ENCODE results near the gene JCHAIN. TPM values are rescaled to one million over a fixed set of nuclear protein-coding genes. Genes with fewer than 3 reads are reported as not detected.
"Not testable (repeated sequence)": the region's sequence is repeated elsewhere in the genome, so short reads cannot be mapped to it uniquely, and the experiment has no call there.

Gene JCHAIN
- total RNA-seq, 2 donors from 2014 or later, result 0.49 TPM; not detected in 1

DNA sequence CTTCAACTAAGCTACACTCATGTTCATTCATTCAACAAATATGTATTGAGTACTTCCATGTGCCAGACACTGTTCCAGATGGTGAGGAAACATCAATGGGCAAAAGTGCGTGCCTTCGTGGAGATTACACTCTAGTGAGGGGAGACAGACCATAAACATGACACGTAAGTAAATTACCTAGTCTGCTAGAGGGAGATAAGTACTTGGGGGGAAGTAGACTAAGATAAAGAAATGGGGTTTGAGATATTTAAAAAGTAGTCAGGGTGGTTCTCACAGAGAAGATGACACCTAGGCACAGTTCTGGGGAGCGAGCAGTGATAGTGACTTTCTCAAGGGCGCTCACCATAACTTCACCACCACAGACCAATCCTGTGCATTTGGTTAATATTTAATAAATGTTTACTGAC is 11.7 kb downstream of the JCHAIN start:
- Mint-ChIP-seq H3K27ac (no peak overlapping the region), H3K36me3 (ENCODE audit: insufficient read depth in 2 of 2) (no peaks in the 10 kb centered on the region), H3K4me3 (no peak overlapping the region), H3K27me3 (ENCODE audit: low read depth) (no peaks in the 10 kb centered on the region), H3K9me3 (no peaks in the 10 kb centered on the region), H3K4me1 (ENCODE audit: low read depth) (no peaks in the 10 kb centered on the region)
- no peak for DNase-seq
- ATAC-seq (replicated peaks in 1 of 2), result no peak

DNA sequence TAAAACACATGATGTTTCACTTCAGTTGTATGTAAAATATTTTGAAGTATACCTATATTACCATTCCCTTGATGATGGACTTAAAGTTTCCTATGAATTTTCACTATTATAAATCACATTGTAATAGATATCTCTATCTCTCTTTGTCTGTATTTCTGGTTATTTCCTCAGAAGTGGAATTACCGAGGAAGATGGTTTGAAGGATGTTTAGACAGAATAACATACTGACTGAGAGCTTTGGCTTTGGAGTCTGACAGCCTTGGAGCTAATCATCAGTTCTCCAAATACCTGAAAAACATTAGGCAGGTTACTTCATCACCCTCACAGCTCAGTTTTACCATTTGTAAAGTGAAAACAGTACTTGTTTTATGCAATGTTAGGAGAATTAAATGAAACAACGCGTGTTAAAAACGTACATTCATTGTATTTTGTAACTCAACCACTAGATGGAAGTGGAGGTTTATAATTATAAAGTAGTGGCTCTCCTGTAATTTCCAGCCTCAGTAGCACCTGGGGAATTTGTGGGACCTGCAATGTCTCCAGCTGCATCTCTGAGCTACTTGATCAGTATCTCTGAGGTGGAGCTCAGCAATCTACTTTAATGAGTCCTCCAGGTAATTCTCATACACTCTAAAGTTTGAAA is 14.3 kb downstream of the JCHAIN start:
- H3K4me3 Mint-ChIP-seq, result no peak overlapping the region
- peak overlapping the region; percentile 17 for H3K27ac Mint-ChIP-seq
- H3K9me3 Mint-ChIP-seq, result no peaks in the 10 kb centered on the region
- no peaks in the 10 kb centered on the region for H3K36me3 Mint-ChIP-seq (ENCODE audit: insufficient read depth in 2 of 2)
- H3K4me1 Mint-ChIP-seq (ENCODE audit: low read depth), result no peaks in the 10 kb centered on the region
- ATAC-seq (replicated peaks in 1 of 2) (peak in 1 of 2 donors; percentile 53), DNase-seq (no peak)
- no peaks in the 10 kb centered on the region for H3K27me3 Mint-ChIP-seq (ENCODE audit: low read depth)

DNA sequence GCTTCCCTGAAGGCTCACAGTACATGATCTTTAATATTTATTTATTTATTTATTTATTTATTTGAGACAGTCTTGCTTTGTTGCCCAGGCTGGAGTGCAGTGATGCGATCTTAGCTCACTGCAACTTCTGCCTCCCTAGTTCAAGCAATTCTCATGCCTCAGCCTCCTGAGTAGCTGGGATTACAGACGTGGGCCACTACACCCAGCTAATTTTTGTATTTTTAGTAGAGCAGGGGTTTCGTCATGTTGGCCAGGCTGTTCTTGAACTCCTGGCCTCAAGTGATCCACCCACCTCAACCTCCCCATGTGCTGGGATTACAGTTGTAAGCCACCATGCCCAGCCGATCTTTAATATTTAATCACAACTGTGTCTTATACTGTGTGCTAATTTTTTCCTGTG is 15.6 kb downstream of the JCHAIN start:
- H3K27me3 Mint-ChIP-seq (ENCODE audit: low read depth); ATAC-seq (replicated peaks in 1 of 2); H3K36me3 Mint-ChIP-seq (ENCODE audit: insufficient read depth in 2 of 2): not testable (repeated sequence)

DNA sequence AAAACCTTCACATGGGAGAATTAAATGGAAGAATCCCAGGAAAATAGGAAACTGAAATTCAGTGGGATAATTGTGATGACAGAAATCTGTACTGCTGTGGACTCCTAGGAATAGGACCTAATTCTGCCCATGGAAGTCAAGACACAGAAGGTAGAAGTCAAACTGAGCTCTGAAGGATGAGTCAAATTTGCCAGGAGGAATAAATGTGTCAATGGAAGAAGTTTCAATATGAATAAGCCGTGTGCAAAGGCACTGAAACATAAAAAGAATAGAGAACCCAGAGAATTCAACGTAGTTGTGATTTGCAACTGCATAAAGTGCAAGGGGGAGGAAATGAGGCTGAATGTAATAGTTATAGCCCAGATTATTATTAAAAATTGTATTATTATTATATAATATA is 26.1 kb downstream of the JCHAIN start:
- peak; percentile 39 to 85 for ATAC-seq (replicated peaks in 1 of 2)

More for the DNA sequence above, 15.6 kb downstream of the JCHAIN start:
- H3K27ac Mint-ChIP-seq; DNase-seq; H3K4me1 Mint-ChIP-seq (ENCODE audit: low read depth); H3K9me3 Mint-ChIP-seq; H3K4me3 Mint-ChIP-seq: not testable (repeated sequence)

DNA sequence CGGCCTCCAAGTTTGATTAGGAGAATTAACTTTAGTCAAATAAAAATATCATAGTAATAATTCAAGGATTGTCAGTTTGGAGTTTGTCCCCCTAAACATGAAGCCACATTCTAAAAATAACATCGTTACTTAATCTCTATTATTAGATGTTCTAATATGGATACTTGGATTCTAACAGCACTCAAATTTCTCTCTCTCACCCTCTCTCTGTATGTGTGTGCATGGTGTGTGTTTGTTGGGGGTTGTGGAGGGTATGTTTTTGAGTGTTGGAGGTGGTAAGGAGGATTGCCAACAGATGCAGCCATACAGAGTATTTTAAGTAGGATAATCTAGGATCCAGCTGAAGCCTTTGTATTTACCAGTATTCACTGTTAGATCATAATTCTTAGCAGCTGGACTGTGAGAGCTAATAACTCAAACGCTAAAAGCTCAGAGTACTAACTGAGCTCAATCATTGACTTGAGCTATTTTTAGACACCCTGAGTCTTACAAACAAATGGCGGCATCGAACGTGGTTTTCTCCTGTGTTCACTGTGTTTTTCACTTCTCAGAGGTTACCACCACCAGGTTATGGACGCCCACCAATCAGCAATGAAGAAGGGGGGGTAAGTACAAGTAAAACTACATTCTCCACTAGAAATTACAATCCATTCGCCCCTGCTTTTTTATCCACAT is 28.9 kb downstream of the JCHAIN start:
- DNase-seq (no peak), ATAC-seq (replicated peaks in 1 of 2) (no peak)
- Mint-ChIP-seq H3K4me1 (ENCODE audit: low read depth) (peaks cover 16% of the 10 kb centered on the region), H3K9me3 (no peaks in the 10 kb centered on the region), H3K27ac (no peak overlapping the region), H3K4me3 (no peak overlapping the region), H3K36me3 (ENCODE audit: insufficient read depth in 2 of 2) (no peaks in the 10 kb centered on the region), H3K27me3 (ENCODE audit: low read depth) (no peaks in the 10 kb centered on the region)

More for the DNA sequence above, 26.1 kb downstream of the JCHAIN start:
- no peaks in the 10 kb centered on the region for H3K36me3 Mint-ChIP-seq (ENCODE audit: insufficient read depth in 2 of 2)
- no peaks in the 10 kb centered on the region for H3K27me3 Mint-ChIP-seq (ENCODE audit: low read depth)
- no peak for DNase-seq
- peaks cover 16% of the 10 kb centered on the region for H3K4me1 Mint-ChIP-seq (ENCODE audit: low read depth)
- H3K4me3 Mint-ChIP-seq, result peak overlapping the region in 1 of 2 donors; percentile 26
- H3K9me3 Mint-ChIP-seq, result no peaks in the 10 kb centered on the region
- H3K27ac Mint-ChIP-seq, result peak overlapping the region; percentile 83

DNA sequence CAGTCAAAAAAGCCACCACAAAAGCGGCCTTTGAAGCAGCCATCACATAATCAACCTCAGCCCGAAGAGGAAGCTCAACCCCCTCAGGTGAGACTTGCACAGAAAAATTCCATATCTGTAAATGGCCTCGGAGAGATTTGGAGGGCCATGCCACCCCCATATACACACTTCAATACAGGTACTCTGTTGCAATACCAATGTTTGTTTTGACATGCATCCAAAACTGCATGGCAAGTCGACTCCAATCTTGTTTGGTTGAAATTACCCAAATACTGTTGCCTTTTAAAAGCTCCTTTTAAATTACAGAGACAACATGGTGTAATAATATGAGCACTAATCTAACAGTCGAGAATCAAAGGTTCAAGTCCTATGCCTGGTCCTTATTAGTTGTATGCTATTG is 31.8 kb downstream of the JCHAIN start:
- Mint-ChIP-seq H3K4me3 (no peak overlapping the region), H3K4me1 (ENCODE audit: low read depth) (peaks cover 7% of the 10 kb centered on the region), H3K9me3 (no peaks in the 10 kb centered on the region), H3K27ac (no peak overlapping the region), H3K27me3 (ENCODE audit: low read depth) (no peaks in the 10 kb centered on the region), H3K36me3 (ENCODE audit: insufficient read depth in 2 of 2) (no peaks in the 10 kb centered on the region)
- ATAC-seq (replicated peaks in 1 of 2), result no peak
- no peak for DNase-seq

DNA sequence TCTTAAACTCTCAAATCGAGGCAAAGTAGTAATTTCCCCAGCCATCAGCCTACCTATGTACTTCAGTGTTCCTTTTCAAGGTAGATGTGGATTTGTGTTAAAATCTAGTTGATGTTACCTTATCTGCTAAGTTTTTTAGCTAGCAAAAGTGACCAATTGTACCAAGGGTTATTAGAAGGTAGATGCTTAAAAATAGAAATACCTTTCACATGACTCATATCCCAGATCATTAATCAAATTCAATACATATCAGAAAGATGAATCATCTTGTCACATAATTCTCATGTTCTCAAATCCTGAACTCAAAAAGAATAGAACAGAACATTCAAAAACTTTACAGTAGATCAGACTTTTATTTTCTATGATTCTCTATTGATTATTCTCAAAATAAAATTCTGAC is 34.3 kb downstream of the JCHAIN start:
- Mint-ChIP-seq H3K9me3 (no peaks in the 10 kb centered on the region), H3K27ac (no peak overlapping the region)

DNA sequence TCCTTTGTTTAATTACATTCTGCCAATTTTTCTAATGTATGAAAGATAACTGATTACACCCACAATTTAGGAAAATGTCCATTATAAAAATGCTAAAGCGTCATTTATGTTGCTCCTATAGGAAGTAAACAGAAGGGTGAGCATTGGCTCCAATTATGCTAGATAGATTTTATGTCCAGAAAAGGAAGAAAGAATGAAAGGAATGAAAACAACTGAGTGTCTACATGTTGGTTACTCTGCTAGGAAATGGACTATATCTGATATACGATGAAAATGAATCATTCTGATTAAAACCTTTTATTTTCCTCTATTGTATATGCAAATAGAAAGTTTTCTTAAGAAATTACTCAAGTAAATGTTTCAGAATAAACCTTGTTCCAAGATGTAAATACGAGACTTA is 36.1 kb downstream of the JCHAIN start:
- H3K4me3 Mint-ChIP-seq, result no peak overlapping the region

More for the DNA sequence above, 34.3 kb downstream of the JCHAIN start:
- H3K4me1 Mint-ChIP-seq (ENCODE audit: low read depth), result peaks cover 14% of the 10 kb centered on the region
- H3K27me3 Mint-ChIP-seq (ENCODE audit: low read depth), result no peaks in the 10 kb centered on the region
- DNase-seq (no peak), ATAC-seq (replicated peaks in 1 of 2) (no peak)
- H3K4me3 Mint-ChIP-seq, result no peak overlapping the region
- H3K36me3 Mint-ChIP-seq (ENCODE audit: insufficient read depth in 2 of 2), result no peaks in the 10 kb centered on the region

DNA sequence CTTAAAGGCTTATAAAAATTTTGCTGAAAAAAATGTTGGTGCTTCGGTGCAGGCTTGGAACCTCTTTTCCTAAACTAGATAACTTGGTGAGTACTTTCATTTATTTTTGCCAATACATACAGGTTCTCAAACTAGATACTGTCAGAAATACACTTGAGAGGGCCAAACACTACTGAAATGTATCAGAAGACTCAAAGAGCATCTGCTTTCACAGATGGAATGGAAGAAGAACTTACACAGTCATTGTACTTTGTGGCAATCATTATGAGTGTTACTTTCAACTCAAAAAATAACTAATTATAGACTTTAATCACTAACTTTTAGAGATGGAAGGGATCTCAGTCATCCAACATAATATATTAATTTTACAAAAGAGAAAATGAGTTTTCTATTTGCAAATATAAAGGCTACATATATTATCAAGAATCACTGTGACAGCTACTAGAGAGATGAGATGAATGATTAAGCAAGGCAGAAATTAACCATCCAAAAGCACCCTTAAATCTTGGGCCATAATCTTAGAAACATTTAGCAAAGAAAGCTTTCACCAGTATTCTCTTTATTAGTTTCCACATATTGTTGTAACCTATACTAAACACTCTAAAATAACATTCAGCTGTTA is 36.7 kb downstream of the JCHAIN start:
- DNase-seq (no peak), ATAC-seq (replicated peaks in 1 of 2) (peak; percentile 40 to 76)
- Mint-ChIP-seq H3K4me1 (ENCODE audit: low read depth) (peaks cover 14% of the 10 kb centered on the region), H3K9me3 (no peaks in the 10 kb centered on the region), H3K27me3 (ENCODE audit: low read depth) (no peaks in the 10 kb centered on the region), H3K27ac (no peak overlapping the region), H3K36me3 (ENCODE audit: insufficient read depth in 2 of 2) (no peaks in the 10 kb centered on the region), H3K4me3 (peak overlapping the region in 1 of 2 donors; percentile 47)

More for the DNA sequence above, 36.1 kb downstream of the JCHAIN start:
- Mint-ChIP-seq H3K9me3 (no peaks in the 10 kb centered on the region), H3K27me3 (ENCODE audit: low read depth) (no peaks in the 10 kb centered on the region), H3K36me3 (ENCODE audit: insufficient read depth in 2 of 2) (no peaks in the 10 kb centered on the region), H3K4me1 (ENCODE audit: low read depth) (peaks cover 14% of the 10 kb centered on the region), H3K27ac (no peak overlapping the region)
- ATAC-seq (replicated peaks in 1 of 2), result no peak
- no peak for DNase-seq

DNA sequence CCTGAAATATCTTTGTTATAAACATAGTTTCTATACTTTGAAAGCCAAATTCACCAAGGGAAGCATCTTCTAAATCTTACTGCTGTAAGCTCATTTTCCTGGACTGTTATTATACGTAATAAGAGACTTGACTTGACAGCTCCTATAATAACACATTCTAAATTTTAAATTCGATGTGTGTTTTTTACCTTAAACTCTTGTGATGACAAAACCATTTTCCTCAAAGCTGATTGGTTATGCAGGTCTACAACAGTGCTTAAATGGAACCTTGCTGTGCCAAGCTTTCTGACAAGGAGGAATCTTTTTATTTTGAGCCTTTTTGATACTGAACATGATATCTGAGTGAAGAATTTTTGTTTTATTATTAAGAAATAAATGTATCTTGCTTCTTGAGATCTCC is 37.9 kb downstream of the JCHAIN start, which contains the start of gene ENAM:
Gene ENAM (plus strand): TSS at position 301 of the 400 bp plus-strand sequence. CDS start 757 bp downstream, outside the sequence.
- peaks cover 14% of the 10 kb centered on the region for H3K4me1 Mint-ChIP-seq (ENCODE audit: low read depth)
- H3K36me3 Mint-ChIP-seq (ENCODE audit: insufficient read depth in 2 of 2), result no peaks in the 10 kb centered on the region
- DNase-seq (no peak), ATAC-seq (replicated peaks in 1 of 2) (no peak)
- no peak within 1 kb of the TSS for H3K27ac Mint-ChIP-seq
- H3K27me3 Mint-ChIP-seq (ENCODE audit: low read depth), result no peaks in the 10 kb centered on the region
- no peaks in the 10 kb centered on the region for H3K9me3 Mint-ChIP-seq
- peak within 1 kb of the TSS in 1 of 2 donors; percentile 47 for H3K4me3 Mint-ChIP-seq

DNA sequence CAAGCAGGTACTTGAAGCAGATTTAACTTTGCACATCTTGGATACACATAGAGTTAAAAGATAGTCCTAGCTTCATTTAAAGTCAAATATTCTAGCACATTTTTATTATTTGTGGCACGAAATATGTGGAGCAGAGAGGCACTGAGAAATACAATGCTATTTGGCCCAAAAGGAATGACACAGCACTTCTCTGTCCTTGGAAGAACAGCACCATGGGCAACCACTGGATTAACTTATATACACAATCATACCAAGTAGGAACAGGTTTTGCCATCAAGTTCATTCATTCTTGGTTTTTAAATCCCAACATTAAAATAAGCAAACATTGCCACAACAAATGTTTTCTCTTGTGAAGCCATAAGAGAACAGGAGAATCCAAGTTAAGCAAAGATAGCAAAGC is 38.7 kb downstream of the JCHAIN start:
- peaks cover 14% of the 10 kb centered on the region for H3K4me1 Mint-ChIP-seq (ENCODE audit: low read depth)
- DNase-seq (no peak), ATAC-seq (replicated peaks in 1 of 2) (no peak)
- H3K36me3 Mint-ChIP-seq (ENCODE audit: insufficient read depth in 2 of 2), result no peaks in the 10 kb centered on the region
- no peak overlapping the region for H3K4me3 Mint-ChIP-seq
- H3K27me3 Mint-ChIP-seq (ENCODE audit: low read depth), result no peaks in the 10 kb centered on the region
- H3K9me3 Mint-ChIP-seq, result no peaks in the 10 kb centered on the region
- H3K27ac Mint-ChIP-seq, result no peak overlapping the region

DNA sequence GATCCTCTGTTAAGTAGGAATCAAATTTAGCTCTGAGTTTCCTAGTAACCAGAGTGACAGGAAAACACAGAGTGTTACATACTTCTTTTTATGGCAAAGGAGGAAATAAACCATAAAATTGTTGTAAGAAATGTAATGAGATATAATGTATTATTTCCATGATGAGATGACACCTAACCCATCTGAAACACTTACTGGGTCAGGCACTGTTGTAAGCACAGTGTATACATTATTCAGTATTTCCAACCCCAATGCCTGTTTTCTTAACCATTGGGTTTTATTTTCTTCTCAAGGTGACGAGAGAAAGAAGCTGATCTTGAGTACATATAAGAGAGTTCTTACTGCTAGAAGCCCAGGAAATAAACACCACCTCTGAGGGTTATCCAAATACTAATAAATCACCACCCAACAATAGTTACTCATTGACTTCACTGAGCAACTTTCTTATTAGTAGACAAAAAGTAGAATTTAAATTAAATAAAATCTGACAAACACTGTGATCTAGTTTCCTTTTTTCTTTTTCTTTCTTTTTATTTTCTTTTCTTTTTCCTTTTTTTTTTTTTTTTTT is 42.0 kb downstream of the JCHAIN start:
- Mint-ChIP-seq H3K36me3 (ENCODE audit: insufficient read depth in 2 of 2) (no peaks in the 10 kb centered on the region), H3K4me3 (no peak overlapping the region), H3K27me3 (ENCODE audit: low read depth) (no peaks in the 10 kb centered on the region), H3K27ac (no peak overlapping the region), H3K4me1 (ENCODE audit: low read depth) (peaks cover 6% of the 10 kb centered on the region), H3K9me3 (no peaks in the 10 kb centered on the region)
- ATAC-seq (replicated peaks in 1 of 2), result peak; percentile 50 to 54
- DNase-seq, result no peak

DNA sequence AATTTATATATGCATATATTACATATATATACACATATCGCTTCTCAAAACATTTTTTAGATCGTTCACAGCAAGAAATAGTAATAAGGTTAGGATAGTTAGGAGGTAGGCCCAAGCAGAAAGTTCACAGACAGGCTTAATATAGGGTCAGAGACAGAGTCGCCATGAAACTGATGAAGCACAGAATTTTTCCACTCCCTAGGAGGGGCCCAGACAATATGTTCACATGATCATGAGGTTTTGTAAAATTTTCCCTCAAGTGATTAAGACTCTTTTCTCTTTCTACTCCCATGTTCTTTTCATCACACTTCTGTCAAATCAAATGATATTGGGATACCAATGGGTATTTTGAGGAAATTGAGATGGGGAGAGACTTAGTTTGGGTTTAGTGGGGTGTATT is 43.0 kb downstream of the JCHAIN start:
- no peak for DNase-seq
- Mint-ChIP-seq H3K4me1 (ENCODE audit: low read depth) (no peaks in the 10 kb centered on the region), H3K9me3 (peaks cover 0 to 4% of the 10 kb centered on the region in 2 donors), H3K27me3 (ENCODE audit: low read depth) (no peaks in the 10 kb centered on the region), H3K4me3 (no peak overlapping the region), H3K27ac (no peak overlapping the region), H3K36me3 (ENCODE audit: insufficient read depth in 2 of 2) (no peaks in the 10 kb centered on the region)
- peak; percentile 69 to 74 for ATAC-seq (replicated peaks in 1 of 2)
